Dendritic cell treated with granulocyte-macrophage colony-stimulating factor and Interleukin-4, amounts not matched to agents 40 ng/mL and 50 ng/mL, for 4 days (primary cell): ENCODE results near the gene ANKS1A.
A peak's percentile ranks its signal among the peaks of the same experiment; 100 is the strongest.

Experiments
- H3K27ac Mint-ChIP-seq: one replicate; pipeline ENCODE4 v1.8.0; 2022; ENCODE audit warnings: mild to moderate bottlenecking, mixed read lengths
- H3K27me3 Mint-ChIP-seq: one replicate; pipeline ENCODE4 v1.8.0; 2022; ENCODE audit warnings: mild to moderate bottlenecking, mixed read lengths
- H3K36me3 Mint-ChIP-seq: one replicate; pipeline ENCODE4 v1.8.0; 2022; ENCODE audit warnings: low read depth, mixed read lengths
- H3K4me1 Mint-ChIP-seq: one replicate; pipeline ENCODE4 v1.8.0; 2022; ENCODE audit warnings: low read depth, mixed read lengths
- H3K4me3 Mint-ChIP-seq: one replicate; pipeline ENCODE4 v1.8.0; 2022; ENCODE audit warnings: mild to moderate bottlenecking, moderate library complexity, mixed read lengths
- H3K9me3 Mint-ChIP-seq: one replicate; pipeline ENCODE4 v1.8.0; 2022; ENCODE audit warnings: mixed read lengths
- intact Hi-C: fragments of 100-400 bp; cut with micrococcal nuclease; formaldehyde crosslinking; loops from one replicate; pipeline ENCODE4 v1.15.0; 2022

ANKS1A gene

DNA sequence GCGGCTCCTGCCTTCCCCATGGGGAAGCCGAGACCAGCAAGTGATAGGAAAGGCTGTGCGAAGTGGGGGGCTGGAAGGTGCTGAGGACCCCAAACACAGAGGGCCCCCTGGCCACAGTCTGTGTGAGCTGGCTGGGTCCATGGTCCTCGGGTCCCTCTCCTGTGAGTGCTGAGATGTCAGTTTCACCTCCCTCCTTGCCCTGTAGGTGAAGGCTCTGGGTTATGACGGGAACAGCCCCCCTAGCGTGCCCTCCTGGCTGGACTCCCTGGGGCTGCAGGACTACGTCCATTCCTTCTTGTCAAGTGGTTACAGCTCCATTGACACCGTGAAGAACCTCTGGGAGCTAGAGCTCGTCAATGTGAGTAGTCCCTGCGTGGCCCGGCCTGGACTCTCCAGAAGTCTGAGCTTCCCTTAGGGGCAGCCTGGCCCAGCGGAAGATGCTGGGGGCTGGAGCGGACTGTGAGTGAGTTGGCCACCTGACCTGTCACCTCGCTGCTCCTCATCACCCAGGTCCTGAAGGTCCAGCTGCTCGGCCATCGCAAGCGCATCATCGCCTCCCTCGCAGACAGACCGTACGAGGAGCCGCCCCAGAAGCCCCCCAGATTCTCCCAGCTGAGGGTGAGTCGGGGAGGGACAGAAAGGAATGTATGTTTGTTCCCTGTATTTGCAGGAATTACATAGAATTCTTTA is 190.4 kb downstream of the ANKS1A start:
- H3K27ac Mint-ChIP-seq: peak overlapping the region; percentile 30
- H3K27me3 Mint-ChIP-seq: no peaks in the 10 kb centered on the region
- H3K4me3 Mint-ChIP-seq: no peak overlapping the region
- intact Hi-C loops: no loop called here
- H3K36me3 Mint-ChIP-seq: peaks cover 98% of the 10 kb centered on the region
- no peaks in the 10 kb centered on the region for H3K9me3 Mint-ChIP-seq
- H3K4me1 Mint-ChIP-seq: peaks cover 33% of the 10 kb centered on the region

DNA sequence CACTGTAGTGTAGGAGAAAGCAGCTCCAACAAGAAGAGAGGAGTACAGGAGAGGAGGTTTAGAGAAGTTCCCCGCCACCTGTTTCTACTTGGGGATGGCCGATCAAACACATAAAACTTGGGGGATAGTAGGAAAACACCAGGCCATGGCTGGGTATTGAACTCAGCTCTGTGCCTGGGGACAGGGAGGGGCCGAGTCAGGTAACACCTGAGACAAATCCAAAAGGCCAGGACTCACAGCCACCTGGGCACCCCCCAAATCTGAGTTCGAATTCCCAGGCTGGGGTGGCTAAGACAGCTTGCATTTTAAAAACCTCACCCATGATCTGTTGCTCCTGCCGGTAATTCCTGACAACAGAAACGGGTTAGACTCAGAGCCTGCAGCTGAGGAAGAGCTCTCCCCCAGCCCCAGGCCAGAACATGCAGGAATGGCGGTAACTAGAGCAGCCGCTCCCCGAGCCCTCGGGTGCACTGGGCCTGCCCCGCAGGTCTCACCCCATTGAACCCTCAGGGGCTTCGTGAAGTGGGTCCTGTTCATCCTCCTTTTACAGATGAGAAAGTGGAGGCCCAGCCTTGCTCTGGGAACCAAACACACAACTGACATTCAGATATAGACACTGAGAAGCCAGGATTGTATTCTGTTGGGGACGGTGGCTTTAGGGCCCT is 191.1 kb downstream of the ANKS1A start:
- peaks cover 33% of the 10 kb centered on the region for H3K4me1 Mint-ChIP-seq
- peaks cover 98% of the 10 kb centered on the region for H3K36me3 Mint-ChIP-seq
- no peak overlapping the region for H3K4me3 Mint-ChIP-seq
- H3K9me3 Mint-ChIP-seq: no peaks in the 10 kb centered on the region
- H3K27me3 Mint-ChIP-seq: no peaks in the 10 kb centered on the region
- intact Hi-C loops: loop anchor here (5.0 kb wide), 1 partner anchor 33 kb away; no protein-coding TSS in a partner anchor
- peak overlapping the region; percentile 82 for H3K27ac Mint-ChIP-seq

GRCh38 chr6:35080821-35081425 is 191.9 kb downstream of the ANKS1A start:
- peaks cover 98% of the 10 kb centered on the region for H3K36me3 Mint-ChIP-seq
- H3K27me3 Mint-ChIP-seq: no peaks in the 10 kb centered on the region
- H3K4me1 Mint-ChIP-seq: peaks cover 33% of the 10 kb centered on the region
- no peaks in the 10 kb centered on the region for H3K9me3 Mint-ChIP-seq
- H3K4me3 Mint-ChIP-seq: peak overlapping the region; percentile 51
- H3K27ac Mint-ChIP-seq: peak overlapping the region; percentile 82
- intact Hi-C loops: loop anchor here (5.0 kb wide), 1 partner anchor 34 kb away; no protein-coding TSS in a partner anchor

- Mint-ChIP-seq H3K4me3 (peak overlapping the region; percentile 51), H3K9me3 (no peaks in the 10 kb centered on the region), H3K36me3 (peaks cover 98% of the 10 kb centered on the region), H3K27ac (peak overlapping the region; percentile 82), H3K27me3 (no peaks in the 10 kb centered on the region), H3K4me1 (peaks cover 33% of the 10 kb centered on the region)
- intact Hi-C loops: loop anchor here (5.0 kb wide), 1 partner anchor 34 kb away; no protein-coding TSS in a partner anchor
Observed at GRCh38 chr6:35081426-35081851, 192.4 kb downstream of the ANKS1A start.

GRCh38 chr6:35082046-35082732 is 193.1 kb downstream of the ANKS1A start:
- intact Hi-C loops: loop anchor here (5.0 kb wide), 1 partner anchor 35 kb away; no protein-coding TSS in a partner anchor
- Mint-ChIP-seq H3K36me3 (peaks cover 98% of the 10 kb centered on the region), H3K4me3 (no peak overlapping the region), H3K27ac (peak overlapping the region; percentile 82), H3K9me3 (no peaks in the 10 kb centered on the region), H3K4me1 (peaks cover 33% of the 10 kb centered on the region), H3K27me3 (no peaks in the 10 kb centered on the region)

DNA sequence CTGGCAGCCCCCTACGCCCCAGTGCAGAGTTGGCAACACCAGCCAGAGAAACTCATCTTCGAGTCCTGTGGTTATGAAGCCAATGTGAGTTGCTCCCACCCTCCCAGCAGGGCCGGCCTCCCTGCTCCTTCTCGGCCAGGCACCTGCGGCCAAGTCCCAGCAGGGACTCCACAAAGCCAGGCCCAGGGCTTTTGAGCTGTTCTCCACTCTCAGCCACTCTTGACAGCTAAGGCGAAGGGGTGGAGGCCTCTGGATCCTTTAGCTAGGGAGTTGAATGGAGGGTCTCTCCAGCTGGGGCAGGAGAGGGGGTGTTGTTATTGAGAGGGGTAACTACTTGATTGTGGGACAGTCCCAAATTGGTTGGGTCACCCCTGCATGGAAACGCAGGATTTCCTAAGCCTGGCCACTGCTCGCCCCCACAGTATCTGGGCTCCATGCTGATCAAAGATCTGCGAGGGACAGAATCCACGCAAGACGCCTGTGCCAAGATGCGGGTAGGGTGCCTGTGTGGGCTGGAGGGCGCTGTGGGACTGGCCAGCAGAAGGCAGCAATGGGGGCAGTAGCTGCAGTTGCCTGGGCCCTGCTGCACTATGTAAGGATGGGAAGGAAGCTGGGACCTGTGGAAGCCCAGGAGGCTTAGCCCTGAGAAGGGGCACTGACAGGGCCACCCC is 193.8 kb downstream of the ANKS1A start:
- intact Hi-C loops: loop anchor here (5.0 kb wide), 1 partner anchor 36 kb away; no protein-coding TSS in a partner anchor
- no peaks in the 10 kb centered on the region for H3K9me3 Mint-ChIP-seq
- peak overlapping the region; percentile 82 for H3K27ac Mint-ChIP-seq
- H3K27me3 Mint-ChIP-seq: no peaks in the 10 kb centered on the region
- peaks cover 33% of the 10 kb centered on the region for H3K4me1 Mint-ChIP-seq
- H3K36me3 Mint-ChIP-seq: peaks cover 98% of the 10 kb centered on the region
- no peak overlapping the region for H3K4me3 Mint-ChIP-seq

DNA sequence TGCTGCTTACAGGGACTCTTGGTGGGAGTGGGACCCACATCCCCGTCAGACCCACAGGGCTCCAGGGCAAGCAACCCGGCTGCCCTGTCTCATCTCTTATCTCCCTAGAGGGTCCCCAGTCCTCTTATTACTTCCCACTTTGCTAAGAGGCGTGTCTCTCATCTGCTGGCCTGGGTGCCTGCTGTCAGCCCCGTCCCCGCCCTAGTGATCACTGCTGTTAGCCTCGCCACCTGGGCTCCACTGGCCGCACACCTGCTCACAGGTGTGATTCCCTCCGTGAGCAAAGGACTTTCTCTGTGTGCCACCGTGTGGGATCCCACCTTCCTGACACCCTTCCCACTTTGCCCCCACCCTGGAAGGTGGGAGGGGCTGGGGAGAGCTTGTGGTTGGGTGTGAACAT is 194.5 kb downstream of the ANKS1A start:
- peaks cover 98% of the 10 kb centered on the region for H3K36me3 Mint-ChIP-seq
- H3K27me3 Mint-ChIP-seq: no peaks in the 10 kb centered on the region
- H3K4me3 Mint-ChIP-seq: no peak overlapping the region
- H3K27ac Mint-ChIP-seq: no peak overlapping the region
- H3K4me1 Mint-ChIP-seq: peaks cover 33% of the 10 kb centered on the region
- no peaks in the 10 kb centered on the region for H3K9me3 Mint-ChIP-seq
- intact Hi-C loops: loop anchor here (5.0 kb wide), 1 partner anchor 36 kb away; no protein-coding TSS in a partner anchor

GRCh38 chr6:35084041-35084491 is 195.0 kb downstream of the ANKS1A start:
- peaks cover 33% of the 10 kb centered on the region for H3K4me1 Mint-ChIP-seq
- H3K36me3 Mint-ChIP-seq: peaks cover 98% of the 10 kb centered on the region
- H3K27ac Mint-ChIP-seq: no peak overlapping the region
- intact Hi-C loops: loop anchor here (5.0 kb wide), 1 partner anchor 37 kb away; no protein-coding TSS in a partner anchor
- no peaks in the 10 kb centered on the region for H3K27me3 Mint-ChIP-seq
- no peak overlapping the region for H3K4me3 Mint-ChIP-seq
- H3K9me3 Mint-ChIP-seq: no peaks in the 10 kb centered on the region

DNA sequence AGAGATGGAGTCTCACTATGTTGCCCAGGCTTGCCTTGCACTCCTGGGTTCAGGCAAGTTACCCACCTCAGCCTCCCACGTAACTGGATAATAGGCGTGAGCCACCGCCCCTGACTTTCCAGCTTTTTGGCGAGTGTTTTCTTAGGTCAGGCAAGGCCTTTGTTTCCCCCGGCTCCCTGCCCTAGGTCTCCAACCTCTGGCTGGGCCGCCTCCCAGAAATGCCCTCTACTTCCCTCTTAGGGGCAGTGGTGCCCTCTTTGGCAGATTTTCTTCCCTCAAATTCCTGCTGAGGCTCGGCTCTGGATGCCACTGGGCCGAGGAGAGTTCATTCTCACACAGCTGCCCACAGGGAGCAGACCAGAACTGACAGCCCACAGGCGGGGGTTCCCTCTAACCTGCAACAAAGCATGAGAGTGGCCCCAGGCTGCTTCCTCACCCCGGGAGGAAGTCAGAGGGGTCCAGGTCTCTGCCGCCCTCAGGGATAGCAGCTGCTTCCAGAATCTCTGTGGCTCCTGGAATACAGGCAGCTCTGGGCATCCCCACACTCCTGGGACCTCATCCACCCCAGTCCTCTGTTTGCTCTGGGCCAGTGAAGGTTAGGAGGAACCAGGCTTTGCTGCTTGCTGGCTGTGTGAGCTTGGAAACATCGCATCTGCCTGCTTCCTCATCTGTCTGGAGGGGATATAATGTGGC is 195.6 kb downstream of the ANKS1A start:
- H3K9me3 Mint-ChIP-seq: no peaks in the 10 kb centered on the region
- H3K4me1 Mint-ChIP-seq: peaks cover 32% of the 10 kb centered on the region
- intact Hi-C loops: loop anchor here (5.0 kb wide), 1 partner anchor 37 kb away; no protein-coding TSS in a partner anchor
- H3K27ac Mint-ChIP-seq: no peak overlapping the region
- H3K36me3 Mint-ChIP-seq: peaks cover 98% of the 10 kb centered on the region
- H3K4me3 Mint-ChIP-seq: no peak overlapping the region
- H3K27me3 Mint-ChIP-seq: no peaks in the 10 kb centered on the region

GRCh38 chr6:35085359-35086281 is 196.6 kb downstream of the ANKS1A start:
- Mint-ChIP-seq H3K4me3 (no peak overlapping the region), H3K4me1 (peaks cover 22% of the 10 kb centered on the region), H3K27ac (no peak overlapping the region), H3K36me3 (peaks cover 98% of the 10 kb centered on the region), H3K27me3 (no peaks in the 10 kb centered on the region), H3K9me3 (no peaks in the 10 kb centered on the region)
- intact Hi-C loops: no loop called here

GRCh38 chr6:35086282-35086632 is 197.2 kb downstream of the ANKS1A start:
- Mint-ChIP-seq H3K4me1 (peaks cover 16% of the 10 kb centered on the region), H3K27ac (no peak overlapping the region), H3K27me3 (no peaks in the 10 kb centered on the region), H3K36me3 (peaks cover 98% of the 10 kb centered on the region), H3K4me3 (no peak overlapping the region), H3K9me3 (no peaks in the 10 kb centered on the region)
- intact Hi-C loops: no loop called here
